ENCODE results near the gene ARFGEF2. TPM values are rescaled to one million over a fixed set of nuclear protein-coding genes. Genes with fewer than 3 reads are reported as not detected.

ARFGEF2 gene
- total RNA-seq, 1 donor from 2014 or later: 22.9 TPM

- Mint-ChIP-seq H3K27ac (no peak overlapping the region), H3K4me3 (ENCODE audit: low read depth) (no peak overlapping the region), H3K27me3 (no peaks in the 10 kb centered on the region), H3K9me3 (ENCODE audit: low read depth) (no peaks in the 10 kb centered on the region), H3K4me1 (ENCODE audit: low read depth) (peaks cover 18% of the 10 kb centered on the region), H3K36me3 (ENCODE audit: insufficient read depth) (peaks cover 3% of the 10 kb centered on the region)
- no peak for DNase-seq (ENCODE audit: low spot score, unreplicated experiment)
- TF ChIP-seq CTCF (IDR thresholded peaks at IDR 0.05; ENCODE audit: unreplicated experiment): no peak
Observed at GRCh38 chr20:48944663-48945297, 23.3 kb downstream of the ARFGEF2 start.

GRCh38 chr20:48945840-48946514, 24.5 kb downstream of the ARFGEF2 start:
- Mint-ChIP-seq H3K9me3 (ENCODE audit: low read depth) (no peaks in the 10 kb centered on the region), H3K4me3 (ENCODE audit: low read depth) (no peak overlapping the region), H3K4me1 (ENCODE audit: low read depth) (peaks cover 18% of the 10 kb centered on the region), H3K36me3 (ENCODE audit: insufficient read depth) (peaks cover 5% of the 10 kb centered on the region), H3K27me3 (no peaks in the 10 kb centered on the region), H3K27ac (peak overlapping the region; percentile 59)
- no peak for TF ChIP-seq CTCF (IDR thresholded peaks at IDR 0.05; ENCODE audit: unreplicated experiment)
- no peak for DNase-seq (ENCODE audit: low spot score, unreplicated experiment)

GRCh38 chr20:48948612-48949011, 27.1 kb downstream of the ARFGEF2 start:
- Mint-ChIP-seq H3K27ac (no peak overlapping the region), H3K4me1 (ENCODE audit: low read depth) (peaks cover 18% of the 10 kb centered on the region), H3K9me3 (ENCODE audit: low read depth) (no peaks in the 10 kb centered on the region), H3K4me3 (ENCODE audit: low read depth) (no peak overlapping the region), H3K27me3 (no peaks in the 10 kb centered on the region), H3K36me3 (ENCODE audit: insufficient read depth) (peaks cover 7% of the 10 kb centered on the region)
- TF ChIP-seq CTCF (IDR thresholded peaks at IDR 0.05; ENCODE audit: unreplicated experiment): no peak
- DNase-seq (ENCODE audit: low spot score, unreplicated experiment): no peak

- H3K27me3 Mint-ChIP-seq: no peaks in the 10 kb centered on the region
- peaks cover 18% of the 10 kb centered on the region for H3K4me1 Mint-ChIP-seq (ENCODE audit: low read depth)
- peak; percentile 54 for TF ChIP-seq CTCF (IDR thresholded peaks at IDR 0.05; ENCODE audit: unreplicated experiment)
- no peaks in the 10 kb centered on the region for H3K9me3 Mint-ChIP-seq (ENCODE audit: low read depth)
- DNase-seq (ENCODE audit: low spot score, unreplicated experiment): no peak
- H3K27ac Mint-ChIP-seq: peak overlapping the region; percentile 60
- no peak overlapping the region for H3K4me3 Mint-ChIP-seq (ENCODE audit: low read depth)
- H3K36me3 Mint-ChIP-seq (ENCODE audit: insufficient read depth): peaks cover 15% of the 10 kb centered on the region
Observed at GRCh38 chr20:48949304-48950170, 28.0 kb downstream of the ARFGEF2 start.

- no peak for TF ChIP-seq CTCF (IDR thresholded peaks at IDR 0.05; ENCODE audit: unreplicated experiment)
- Mint-ChIP-seq H3K36me3 (ENCODE audit: insufficient read depth) (peaks cover 17% of the 10 kb centered on the region), H3K4me1 (ENCODE audit: low read depth) (peaks cover 11% of the 10 kb centered on the region), H3K27me3 (no peaks in the 10 kb centered on the region), H3K4me3 (ENCODE audit: low read depth) (no peak overlapping the region), H3K27ac (no peak overlapping the region), H3K9me3 (ENCODE audit: low read depth) (no peaks in the 10 kb centered on the region)
- no peak for DNase-seq (ENCODE audit: low spot score, unreplicated experiment)
Observed at GRCh38 chr20:48951041-48951440, 29.5 kb downstream of the ARFGEF2 start.
